ENCODE measurements around the gene NEURL1. TPM values are rescaled to one million over a fixed set of nuclear protein-coding genes. Genes with fewer than 3 reads are reported as not detected.
"Not testable (repeated sequence)": the region's sequence is repeated elsewhere in the genome, so short reads cannot be mapped to it uniquely, and the experiment has no call there.

NEURL1 gene
- polyA plus RNA-seq, 1 experiment, result 0.58 TPM

GRCh38 chr10:103605359-103606096, 112.0 kb downstream of the NEURL1 start:
- peaks cover 51% of the 10 kb centered on the region for H3K36me3 ChIP-seq (ENCODE audit: control insufficient read depth, insufficient read depth, low read length)
- DNase-seq (ENCODE audit: low read depth), result no peak
- ChIA-PET POLR2A (no interaction called here), CTCF (interaction anchor here (0.5 to 2.9 kb wide), 26 partner anchors 10 to 484 kb away, joined by 3 to 53 read pairs (median 4); no protein-coding TSS in a partner anchor)
- no peak overlapping the region for H3K4me3 ChIP-seq (ENCODE audit: low read depth, low read length)
- TF ChIP-seq CTCF (IDR thresholded peaks at IDR 0.05; ENCODE audit: insufficient read depth, low read depth, low read length), result peak; percentile 90
- no peaks in the 10 kb centered on the region for H3K27me3 ChIP-seq (ENCODE audit: control insufficient read depth, insufficient read depth, low read length)

- peaks cover 56% of the 10 kb centered on the region for H3K36me3 ChIP-seq (ENCODE audit: control insufficient read depth, insufficient read depth, low read length)
- DNase-seq (ENCODE audit: low read depth); H3K4me3 ChIP-seq (ENCODE audit: low read depth, low read length); H3K27me3 ChIP-seq (ENCODE audit: control insufficient read depth, insufficient read depth, low read length): not testable (repeated sequence)
- POLR2A ChIA-PET, result interaction anchor here (0.6 kb wide), 1 partner anchor 46 kb away, joined by 4 read pairs; no protein-coding TSS in a partner anchor
- CTCF ChIA-PET, result interaction anchor here (0.6 to 2.9 kb wide), 17 partner anchors 10 to 267 kb away, joined by 3 to 53 read pairs (median 7); no protein-coding TSS in a partner anchor
These were observed 112.6 kb downstream of the NEURL1 start for GRCh38 chr10:103606097-103606438.

- CTCF ChIA-PET; H3K4me3 ChIP-seq (ENCODE audit: low read depth, low read length); H3K27me3 ChIP-seq (ENCODE audit: control insufficient read depth, insufficient read depth, low read length); POLR2A ChIA-PET; DNase-seq (ENCODE audit: low read depth): not testable (repeated sequence)
- H3K36me3 ChIP-seq (ENCODE audit: control insufficient read depth, insufficient read depth, low read length), result peaks cover 54% of the 10 kb centered on the region
These were observed 113.5 kb downstream of the NEURL1 start for GRCh38 chr10:103607051-103607450.

- H3K4me3 ChIP-seq (ENCODE audit: low read depth, low read length); DNase-seq (ENCODE audit: low read depth); H3K27me3 ChIP-seq (ENCODE audit: control insufficient read depth, insufficient read depth, low read length); POLR2A ChIA-PET: not testable (repeated sequence)
- peaks cover 51% of the 10 kb centered on the region for H3K36me3 ChIP-seq (ENCODE audit: control insufficient read depth, insufficient read depth, low read length)
- CTCF ChIA-PET, result interaction anchor here (1.9 kb wide), 1 partner anchor 9 kb away, joined by 14 read pairs; no protein-coding TSS in a partner anchor
These were observed 114.6 kb downstream of the NEURL1 start for GRCh38 chr10:103608056-103608455.

GRCh38 chr10:103609231-103610082, 116.0 kb downstream of the NEURL1 start:
- DNase-seq (ENCODE audit: low read depth), result no peak
- ChIA-PET CTCF (interaction anchor here (0.9 to 1.9 kb wide), 8 partner anchors 11 to 80 kb away, joined by 3 to 14 read pairs (median 3); no protein-coding TSS in a partner anchor), POLR2A (no interaction called here)
- no peak for TF ChIP-seq CTCF (IDR thresholded peaks at IDR 0.05; ENCODE audit: insufficient read depth, low read depth, low read length)
- Histone ChIP-seq H3K27me3 (ENCODE audit: control insufficient read depth, insufficient read depth, low read length) (no peaks in the 10 kb centered on the region), H3K4me3 (ENCODE audit: low read depth, low read length) (no peak overlapping the region), H3K36me3 (ENCODE audit: control insufficient read depth, insufficient read depth, low read length) (peaks cover 46% of the 10 kb centered on the region)

- POLR2A ChIA-PET, result no interaction called here
- CTCF ChIA-PET, result interaction anchor here (0.9 to 1.9 kb wide), 8 partner anchors 11 to 80 kb away, joined by 3 to 14 read pairs (median 3); no protein-coding TSS in a partner anchor
- H3K27me3 ChIP-seq (ENCODE audit: control insufficient read depth, insufficient read depth, low read length), result no peaks in the 10 kb centered on the region
- no peak for DNase-seq (ENCODE audit: low read depth)
- TF ChIP-seq CTCF (IDR thresholded peaks at IDR 0.05; ENCODE audit: insufficient read depth, low read depth, low read length), result no peak
- peaks cover 40% of the 10 kb centered on the region for H3K36me3 ChIP-seq (ENCODE audit: control insufficient read depth, insufficient read depth, low read length)
- H3K4me3 ChIP-seq (ENCODE audit: low read depth, low read length), result no peak overlapping the region
These were observed 116.6 kb downstream of the NEURL1 start for GRCh38 chr10:103610083-103610472.
